ENCODE results near the gene NUDT14. TPM values are rescaled to one million over a fixed set of nuclear protein-coding genes. Genes with fewer than 3 reads are reported as not detected.

The NUDT14 gene
- polyA plus RNA-seq, 3 donors: 23.7 to 29.2 (median 26.2) TPM

DNA sequence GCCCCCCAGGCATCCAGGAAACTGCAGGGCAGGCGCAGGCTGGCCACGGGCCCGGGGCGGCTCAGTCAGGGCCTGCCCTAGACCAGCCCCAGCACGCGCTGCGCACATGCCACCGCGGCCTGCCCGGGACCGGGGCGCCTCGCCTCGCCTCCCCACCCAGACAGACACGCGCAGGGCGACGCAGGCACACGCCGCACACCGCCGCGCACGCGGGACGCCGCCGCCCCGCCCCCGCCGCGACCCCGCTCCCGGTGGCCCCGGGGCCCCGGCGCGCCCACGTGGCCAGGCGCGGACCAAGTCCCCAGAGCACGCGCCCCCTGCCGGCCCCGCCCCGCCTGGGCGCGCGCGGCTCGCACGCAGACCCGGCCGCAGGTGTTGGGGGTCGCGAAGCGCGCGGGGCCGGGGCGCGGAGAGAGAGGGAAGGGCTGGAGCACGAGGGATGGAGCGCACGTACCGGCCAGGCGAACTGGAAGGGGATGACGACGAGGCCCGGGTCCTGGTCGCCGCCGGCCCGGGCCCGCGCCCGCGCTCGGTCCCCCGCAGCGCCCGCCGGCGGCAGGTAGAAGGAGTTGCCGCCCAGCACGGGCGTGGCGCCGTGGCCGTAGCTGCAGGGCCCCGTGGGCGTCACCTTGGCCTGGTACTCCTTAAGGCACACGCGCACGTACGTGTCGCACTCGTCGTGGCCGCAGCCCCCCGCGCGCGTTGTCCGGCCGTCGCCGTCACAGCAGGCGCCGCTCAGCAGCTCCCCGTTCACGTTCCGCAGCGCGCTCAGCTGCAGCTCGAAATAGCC is 13.6 kb downstream of the NUDT14 start:
- 2 to 5% (median 4%) methylated on average over 79 to 115 of the region's 116 CpGs for WGBS, 3 donors
- no peak overlapping the region for H3K27ac ChIP-seq (ENCODE audit: low read depth, low read length)

DNA sequence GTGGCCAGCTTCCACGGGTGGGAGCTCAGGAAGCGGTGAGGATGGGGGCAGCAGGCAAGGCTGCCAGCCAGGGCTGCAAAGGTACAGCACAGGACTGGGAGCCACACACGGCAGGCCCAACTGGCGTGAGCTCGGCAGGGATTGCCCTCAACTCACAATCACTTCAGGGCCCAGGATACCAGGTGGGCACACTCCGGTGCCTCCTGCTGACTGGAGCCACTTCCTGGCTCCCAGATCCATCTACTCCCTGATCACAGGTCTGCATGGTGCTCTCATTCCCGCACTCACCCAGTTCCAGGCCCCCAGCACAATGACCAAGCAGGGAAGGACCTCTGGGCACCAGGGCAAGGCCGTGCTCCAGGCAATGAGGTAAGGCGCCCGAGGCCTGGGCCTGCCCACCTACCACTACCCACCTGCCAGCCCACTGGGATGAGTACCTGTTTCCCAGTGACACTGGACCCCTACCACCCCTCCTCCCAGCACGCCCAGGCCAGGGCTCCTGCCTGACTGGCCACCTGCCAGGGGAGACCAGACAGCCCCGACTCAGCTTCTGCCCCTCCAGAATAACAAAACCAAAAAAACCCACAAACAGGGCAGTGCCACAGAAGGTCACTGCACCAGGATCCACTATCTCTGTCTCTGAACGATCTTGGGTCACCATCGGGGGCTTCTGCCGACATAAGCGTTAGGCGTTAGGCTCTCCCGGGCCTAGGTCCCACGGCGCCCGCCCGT is 14.4 kb downstream of the NUDT14 start:
- 55 to 62% (median 58%) methylated on average over 22 of the region's 22 CpGs for WGBS, 3 donors
- H3K27ac ChIP-seq (ENCODE audit: low read depth, low read length): no peak overlapping the region

DNA sequence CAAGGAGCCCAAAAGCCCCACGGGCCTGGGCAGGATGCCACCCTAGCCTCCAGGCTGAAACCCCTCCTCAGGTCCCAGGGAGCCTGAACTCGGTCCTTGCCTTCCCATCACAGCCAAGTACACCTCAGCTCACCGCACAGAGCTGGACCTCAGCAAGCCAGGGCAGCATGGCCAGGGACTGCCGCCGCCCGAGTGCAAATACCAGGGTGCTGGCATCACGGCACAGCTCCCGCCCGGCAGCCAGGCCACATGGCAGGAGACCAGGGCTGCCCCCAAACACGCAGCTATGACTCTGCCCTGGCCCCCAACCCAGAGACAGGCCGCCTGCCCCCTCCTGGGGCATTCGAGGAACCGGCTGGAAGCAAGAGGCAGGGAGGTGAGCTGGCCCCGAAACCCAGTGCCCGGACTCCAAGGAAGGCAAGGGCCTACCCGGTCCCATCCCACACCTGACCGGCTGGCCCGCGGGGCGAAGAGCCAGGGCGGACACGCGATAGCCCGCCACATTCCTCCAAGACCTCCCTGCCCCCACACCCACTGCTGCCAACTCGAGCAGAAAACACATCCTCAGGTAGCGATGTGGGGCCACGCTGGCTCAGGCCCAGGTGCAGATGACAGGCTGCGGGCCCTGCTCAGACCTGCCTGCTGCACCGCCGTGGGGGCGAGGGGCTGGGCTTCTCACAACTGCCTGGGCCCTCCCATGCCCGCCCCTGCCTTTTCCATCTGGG is 15.2 kb downstream of the NUDT14 start:
- 67 to 82% (median 80%) methylated on average over 28 to 32 of the region's 32 CpGs for WGBS, 3 donors
- no peak overlapping the region for H3K27ac ChIP-seq (ENCODE audit: low read depth, low read length)

DNA sequence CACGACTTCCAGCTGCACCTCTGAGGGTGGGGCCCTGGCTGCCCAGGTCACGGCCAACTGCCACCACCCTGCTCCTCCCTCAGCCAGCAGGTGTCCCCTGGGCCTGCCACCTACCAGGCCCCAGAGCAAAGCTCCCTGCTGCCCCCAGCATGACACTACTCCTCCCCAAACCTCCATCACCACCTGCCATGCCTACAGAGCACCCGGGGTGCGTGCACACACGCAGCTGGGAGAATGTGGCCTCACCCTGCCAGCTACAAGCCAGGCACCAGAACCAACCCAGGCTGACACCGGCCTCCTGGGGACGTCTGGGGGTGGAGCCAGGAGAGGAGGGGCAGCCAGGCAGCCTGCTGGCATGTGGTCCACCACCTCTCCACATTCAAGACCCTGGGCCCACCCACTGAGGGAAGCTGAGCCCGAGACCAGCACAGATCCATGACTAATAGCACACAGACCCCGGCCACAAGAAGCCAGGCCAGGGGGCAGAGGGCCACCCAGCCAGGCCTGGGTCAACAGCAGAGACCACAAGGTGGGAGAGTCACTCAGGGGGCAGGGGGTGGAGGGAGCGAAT is 15.9 kb downstream of the NUDT14 start:
- 54 to 79% (median 73%) methylated on average over 10 of the region's 10 CpGs for WGBS, 3 donors
- H3K27ac ChIP-seq (ENCODE audit: low read depth, low read length): no peak overlapping the region

DNA sequence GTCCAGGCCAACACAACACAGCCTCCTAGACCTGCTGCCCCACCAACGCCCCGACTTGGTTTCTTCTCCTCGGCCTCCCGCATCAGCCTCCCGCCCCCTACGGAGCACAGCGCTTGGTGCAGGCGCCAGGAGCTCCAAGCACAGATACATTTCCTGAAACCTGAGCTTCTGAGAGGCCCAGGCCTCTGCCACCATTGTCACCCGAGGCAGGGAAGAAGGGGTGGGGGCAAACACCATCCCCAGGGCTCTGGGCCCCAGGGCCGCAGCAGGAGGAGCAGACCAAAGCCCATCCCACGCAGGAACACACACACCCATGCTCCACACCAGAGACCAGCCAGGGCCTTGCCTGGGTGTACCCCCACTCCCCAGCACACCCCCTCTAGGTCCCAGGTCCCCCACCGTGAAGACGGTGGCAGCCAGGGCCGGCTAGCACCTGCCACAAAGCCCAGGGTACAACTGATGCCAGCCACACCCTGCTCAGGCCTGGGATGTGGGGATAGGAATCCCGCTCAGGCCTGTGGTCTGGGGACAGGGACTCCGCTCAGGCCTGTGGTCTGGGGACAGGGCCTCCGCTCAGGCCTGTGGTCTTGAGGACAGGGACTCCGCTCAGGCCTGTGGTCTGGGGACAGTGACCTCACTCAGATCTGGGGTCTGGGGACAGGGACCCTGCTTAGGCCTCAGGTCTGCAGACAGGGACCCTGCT is 17.9 kb downstream of the NUDT14 start:
- H3K27ac ChIP-seq (ENCODE audit: low read depth, low read length): no peak overlapping the region
- 74 to 84% (median 80%) methylated on average over 18 of the region's 18 CpGs for WGBS, 3 donors

DNA sequence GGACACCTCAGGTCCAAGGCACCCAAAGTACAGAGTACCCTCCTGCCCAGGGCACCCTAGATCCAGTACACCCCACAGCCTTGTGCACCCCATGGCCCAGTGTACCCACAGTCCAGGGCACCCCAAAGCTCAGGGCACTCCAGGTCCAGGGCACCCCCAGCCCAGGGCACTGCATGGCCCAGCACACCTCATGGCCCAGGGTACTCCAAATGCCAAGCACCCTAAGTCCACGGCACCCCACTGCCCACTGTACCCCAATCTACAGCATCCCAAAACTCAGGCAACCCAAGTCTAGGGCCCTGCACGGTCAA is 18.5 kb downstream of the NUDT14 start:
- no peak overlapping the region for H3K27ac ChIP-seq (ENCODE audit: low read depth, low read length)
- WGBS, 3 donors: 89 to 98% (median 97%) methylated on average over 2 of the region's 2 CpGs

DNA sequence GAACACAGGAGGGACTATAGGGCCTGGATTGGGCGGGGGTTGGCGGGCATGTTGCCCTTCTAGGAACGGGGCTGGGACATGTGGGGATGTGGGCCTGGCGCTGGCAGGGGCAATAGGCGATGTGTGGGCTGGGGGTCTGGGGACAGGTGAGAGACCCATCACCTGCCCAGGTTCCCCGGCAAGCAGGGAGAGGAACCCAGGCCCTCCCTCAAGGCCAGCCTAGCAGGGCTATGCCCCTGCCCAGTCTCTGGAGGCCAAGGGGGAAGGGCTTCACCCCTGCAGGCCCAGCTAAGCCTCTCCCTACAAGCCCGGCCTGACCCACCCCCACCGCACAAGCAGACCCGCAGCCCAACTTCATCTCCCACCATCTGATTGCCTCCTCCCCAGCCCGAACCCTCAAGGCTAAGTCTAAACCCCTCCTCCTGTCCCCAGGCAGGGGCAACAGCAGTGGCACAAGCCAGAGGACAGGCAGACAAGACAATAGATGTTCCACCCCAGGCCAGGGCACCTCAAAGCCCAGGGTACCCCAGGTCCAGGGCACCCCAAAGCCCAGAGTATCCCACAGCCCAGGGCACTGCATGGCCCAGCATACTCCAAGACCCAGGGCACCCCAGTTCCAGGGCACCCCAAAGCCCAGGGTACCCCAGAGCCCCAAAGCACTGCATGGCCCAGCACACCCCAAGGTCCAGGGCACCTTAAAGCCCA is 19.0 kb downstream of the NUDT14 start:
- 71 to 91% (median 82%) methylated on average over 10 of the region's 10 CpGs for WGBS, 3 donors
- H3K27ac ChIP-seq (ENCODE audit: low read depth, low read length): no peak overlapping the region

DNA sequence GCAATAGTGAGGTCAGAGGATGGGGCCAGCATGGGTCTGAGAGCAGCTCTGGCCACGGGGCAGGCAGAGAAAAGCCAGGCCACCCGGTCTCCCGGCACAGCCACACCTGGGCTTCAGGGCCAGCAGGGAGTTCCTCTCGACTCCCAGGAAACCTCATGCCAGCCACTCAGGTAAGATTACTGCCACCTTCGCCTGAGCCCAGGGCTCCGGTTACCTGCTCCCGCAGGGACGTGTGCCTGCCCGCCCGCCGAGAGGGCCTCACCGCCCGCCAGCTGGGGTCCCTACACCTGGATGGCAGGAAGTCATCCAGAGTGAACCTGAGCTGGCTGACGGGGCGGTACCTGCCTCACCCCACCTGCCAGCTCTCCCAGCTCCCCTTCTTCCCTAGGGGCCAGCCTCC is 19.8 kb downstream of the NUDT14 start:
- 41 to 84% (median 73%) methylated on average over 13 to 15 of the region's 15 CpGs for WGBS, 3 donors
- H3K27ac ChIP-seq (ENCODE audit: low read depth, low read length): no peak overlapping the region

DNA sequence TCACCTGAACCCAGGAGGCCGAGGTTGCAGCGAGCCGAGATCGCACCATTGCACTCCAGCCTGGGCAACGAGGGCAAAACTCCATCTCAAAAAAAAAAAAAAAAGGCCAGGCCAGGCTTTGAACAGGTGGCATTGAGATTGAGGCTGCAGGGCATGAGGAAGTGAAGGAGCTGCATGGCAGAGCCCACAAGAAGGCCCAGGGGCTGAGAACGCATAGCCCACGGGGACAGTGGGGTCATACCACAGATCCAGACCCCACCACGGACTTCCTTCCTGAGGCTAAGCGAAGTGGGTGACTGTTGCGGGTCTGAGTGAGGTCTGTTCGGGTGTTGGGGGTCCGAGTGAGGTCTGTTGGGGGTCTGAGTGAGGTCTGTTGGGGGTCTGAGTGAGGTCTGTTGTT is 20.3 kb downstream of the NUDT14 start:
- no peak overlapping the region for H3K27ac ChIP-seq (ENCODE audit: low read depth, low read length)
- 57 to 86% (median 67%) methylated on average over 12 of the region's 12 CpGs for WGBS, 3 donors

DNA sequence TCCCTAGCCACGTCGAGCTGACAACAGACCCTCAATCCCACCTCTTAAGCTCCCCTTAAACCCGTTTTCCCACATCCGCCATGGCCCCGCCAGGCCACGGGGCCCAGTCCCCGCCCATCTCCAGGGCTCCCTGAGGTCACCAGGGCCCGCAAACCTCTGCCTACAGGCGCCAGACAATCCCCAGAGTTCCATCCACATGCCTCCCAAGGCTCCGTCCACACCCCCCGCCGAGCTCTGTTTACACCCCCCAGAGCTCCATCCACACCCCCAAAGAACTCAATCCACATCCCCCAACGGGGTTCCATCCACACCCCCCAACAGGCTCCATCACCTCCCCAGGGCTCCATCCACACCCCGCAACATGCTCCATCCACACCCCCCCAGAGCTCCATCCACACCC is 21.8 kb downstream of the NUDT14 start:
- 81 to 85% (median 85%) methylated on average over 12 to 14 of the region's 14 CpGs for WGBS, 3 donors
- no peak overlapping the region for H3K27ac ChIP-seq (ENCODE audit: low read depth, low read length)

DNA sequence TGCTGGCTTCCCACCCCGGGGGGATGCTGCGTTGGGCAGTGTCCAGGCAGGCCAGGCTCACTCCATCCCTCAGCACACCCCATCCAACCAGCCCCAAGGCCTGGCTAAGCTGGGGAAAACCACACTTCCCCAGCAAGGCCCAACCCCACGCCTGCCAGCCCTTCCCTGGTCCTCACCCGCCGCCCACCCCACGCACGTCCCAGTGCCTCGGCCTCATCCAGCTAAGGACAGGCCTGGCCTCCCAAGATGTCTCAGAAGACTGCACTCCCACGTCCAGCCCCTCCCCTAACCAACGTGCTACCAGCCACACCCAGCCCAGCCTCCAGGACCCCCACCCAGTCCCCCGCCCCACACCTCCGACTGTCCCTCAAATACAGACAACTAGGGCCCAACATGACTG is 22.3 kb downstream of the NUDT14 start:
- 77 to 85% (median 78%) methylated on average over 10 to 12 of the region's 12 CpGs for WGBS, 3 donors
- no peak overlapping the region for H3K27ac ChIP-seq (ENCODE audit: low read depth, low read length)

DNA sequence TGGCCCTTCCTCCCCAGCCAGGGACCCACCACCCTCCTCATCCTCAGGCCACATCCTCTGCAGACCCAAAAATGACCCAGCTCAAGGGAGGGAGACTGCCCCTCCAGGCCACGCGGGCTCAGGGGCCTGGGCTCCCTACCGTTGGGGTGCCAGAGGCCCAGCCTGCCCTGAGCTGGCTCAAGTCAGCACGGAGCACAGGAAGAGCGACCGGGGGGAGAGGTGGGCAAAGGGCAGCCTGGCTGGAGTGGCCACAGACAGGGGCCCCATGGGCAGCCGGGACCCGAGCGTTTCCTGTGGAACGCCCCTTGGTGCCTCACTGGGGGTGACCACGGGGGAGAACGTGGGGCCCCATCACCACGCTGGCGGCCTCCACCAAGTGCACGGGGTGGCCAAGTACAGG is 23.2 kb downstream of the NUDT14 start:
- H3K27ac ChIP-seq (ENCODE audit: low read depth, low read length): no peak overlapping the region
- 82 to 97% (median 87%) methylated on average over 14 to 15 of the region's 15 CpGs for WGBS, 3 donors

DNA sequence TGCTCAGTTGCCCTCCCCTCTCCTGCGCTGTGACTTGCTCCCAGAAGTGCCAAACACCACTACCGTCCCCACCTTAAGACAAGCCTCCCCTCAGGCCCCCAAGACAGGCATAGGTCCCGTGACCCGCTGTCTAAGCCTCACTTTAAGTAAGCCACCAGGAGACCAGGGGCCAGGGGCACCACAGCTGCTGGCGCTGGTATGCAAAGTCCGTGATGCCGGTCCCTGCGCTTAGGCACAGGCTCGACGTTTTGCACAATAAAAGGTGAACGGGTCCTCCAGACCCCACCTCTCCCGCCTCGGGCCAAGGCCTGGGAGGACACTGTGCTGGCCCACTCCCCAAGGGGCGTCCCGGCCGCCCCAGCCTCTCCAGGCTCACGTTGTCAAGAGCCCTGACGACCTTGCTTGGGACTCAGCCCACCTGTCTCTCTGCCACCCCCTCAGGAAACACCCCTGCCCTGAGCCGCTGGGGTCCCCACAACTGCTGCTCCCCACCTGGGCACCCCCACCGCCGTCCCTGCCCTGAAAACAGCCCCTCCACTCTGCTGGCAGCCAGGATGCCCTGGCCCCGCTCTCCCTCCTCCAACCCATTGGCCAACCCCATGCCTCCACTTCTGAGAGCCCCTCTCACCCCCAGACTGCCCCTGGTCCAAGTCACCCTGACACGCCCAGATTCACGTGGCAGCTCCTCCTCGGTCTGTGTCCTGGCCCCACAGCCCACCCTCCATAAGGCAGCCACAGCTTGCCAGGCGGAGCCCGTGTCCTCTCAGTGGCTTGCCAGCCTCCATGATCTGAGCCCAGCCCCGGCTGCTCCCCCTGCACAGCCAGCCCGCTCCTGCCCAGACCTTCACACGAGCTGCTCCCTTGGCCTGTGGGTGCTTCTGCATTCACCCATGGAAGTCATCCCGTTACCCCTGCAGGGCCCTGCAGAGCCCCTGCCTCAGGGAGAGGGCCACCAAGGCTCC is 24.4 kb downstream of the NUDT14 start:
- H3K27ac ChIP-seq (ENCODE audit: low read depth, low read length): no peak overlapping the region
- WGBS, 3 donors: 78 to 86% (median 84%) methylated on average over 31 of the region's 31 CpGs

DNA sequence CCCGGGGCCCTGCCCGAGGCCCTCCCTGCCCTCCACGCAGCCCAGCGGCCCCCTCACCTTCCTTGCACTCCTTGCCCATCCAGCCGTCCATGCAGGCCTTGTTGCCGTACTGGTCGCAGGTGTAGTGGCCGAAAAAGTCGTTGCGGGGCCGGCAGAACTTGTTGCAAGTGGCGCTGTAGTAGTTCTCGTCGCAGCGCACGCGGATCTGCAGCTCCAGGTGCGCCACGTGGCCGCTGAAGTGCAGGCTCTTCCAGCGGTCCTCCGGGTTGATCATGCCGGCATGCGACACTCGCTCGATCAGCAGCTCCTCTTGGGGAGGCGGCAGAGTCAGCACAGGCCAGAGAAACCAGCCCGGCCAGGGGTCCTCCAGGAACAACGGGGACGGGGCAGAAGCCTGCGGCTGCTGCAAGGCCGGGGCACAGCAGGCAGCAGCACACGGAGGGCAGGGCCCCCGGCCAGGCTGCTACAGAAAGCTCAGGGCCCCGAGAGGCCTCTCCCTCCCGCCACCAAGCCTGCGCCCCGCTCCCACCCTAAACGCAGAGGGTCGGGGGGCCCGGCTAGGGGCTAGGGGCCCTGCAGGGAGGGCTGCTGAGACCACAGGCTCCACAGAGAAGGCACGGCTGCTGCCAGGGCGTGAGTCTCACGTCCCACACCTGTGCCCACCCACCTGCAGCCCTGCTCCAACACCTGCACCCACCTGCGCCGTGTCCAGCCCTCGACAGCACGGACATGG is 25.3 kb downstream of the NUDT14 start:
- 77 to 82% (median 77%) methylated on average over 45 to 48 of the region's 48 CpGs for WGBS, 3 donors
- H3K27ac ChIP-seq (ENCODE audit: low read depth, low read length): no peak overlapping the region

DNA sequence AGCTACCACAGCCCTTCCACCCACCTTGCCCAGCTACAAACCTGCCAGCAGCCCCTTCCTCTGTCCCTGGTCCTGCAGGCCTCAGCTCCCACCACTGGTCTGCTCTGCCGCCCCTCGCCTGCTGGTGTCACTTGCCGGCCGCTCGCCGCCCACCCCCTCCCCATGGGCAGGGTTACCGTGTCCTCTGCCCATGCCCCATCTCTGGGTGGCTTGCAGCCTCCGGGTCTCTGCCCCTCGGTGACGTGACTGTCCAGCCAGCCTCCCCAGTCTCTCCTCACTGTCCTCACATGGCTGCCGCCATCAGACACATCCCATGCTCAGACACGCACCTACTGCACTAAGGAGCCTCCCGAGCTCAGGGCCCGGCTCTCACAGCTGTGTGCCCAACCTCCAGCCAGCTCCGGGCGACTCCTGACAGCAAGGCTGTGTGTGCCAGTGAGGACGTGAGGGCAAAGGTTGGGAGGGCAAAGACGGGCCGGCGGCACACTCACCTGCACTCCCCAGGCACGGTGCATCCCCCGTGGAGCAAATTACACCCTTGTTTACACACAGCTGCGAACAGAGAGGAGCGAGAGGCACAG is 26.0 kb downstream of the NUDT14 start:
- no peak overlapping the region for H3K27ac ChIP-seq (ENCODE audit: low read depth, low read length)
- 84 to 85% (median 84%) methylated on average over 22 to 24 of the region's 24 CpGs for WGBS, 3 donors

DNA sequence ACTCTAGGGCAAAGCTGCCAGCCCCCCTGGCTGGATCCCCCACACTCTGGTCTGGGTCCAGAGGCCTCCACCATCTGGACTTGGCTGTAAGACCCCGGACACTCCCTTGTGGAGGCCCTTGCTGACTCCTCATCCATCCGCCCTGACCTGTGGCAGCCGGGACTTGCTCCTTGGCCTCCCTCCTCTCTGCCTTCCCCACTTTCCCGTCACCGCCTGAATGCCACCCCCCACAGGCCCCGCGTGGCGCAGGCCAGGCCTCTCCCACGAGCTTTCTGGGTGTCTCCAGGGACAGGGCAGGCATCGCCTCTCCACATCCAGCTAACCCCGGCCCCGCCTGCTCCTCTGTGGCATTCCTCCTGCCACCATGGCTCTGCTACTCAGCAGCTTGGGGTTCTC is 26.6 kb downstream of the NUDT14 start:
- no peak overlapping the region for H3K27ac ChIP-seq (ENCODE audit: low read depth, low read length)
- WGBS, 3 donors: 53 to 88% (median 56%) methylated on average over 12 of the region's 12 CpGs
